Tibial artery (tissue), 4 donors: ENCODE measurements around the gene MORC1.

Source experiments
- DNase-seq, 2 donors: peaks; one replicate each; pipeline ENCODE4 v3.0.0-alpha.2; 2019
- H3K27ac ChIP-seq, 2 donors: fragments of 200-600 bp; sonication (generic) in 1 of 2; 1 replicate in 1 of 2; 2 replicates in 1 of 2; pipeline ENCODE4 v1.5.1; 2018 to 2019; ENCODE audit warnings: mild to moderate bottlenecking in 1 of 2
- H3K27me3 ChIP-seq, 2 donors: fragments of 200-600 bp; sonication (generic) in 1 of 2; one replicate each; pipeline versions ENCODE4 v1.5.1 to v1.6.0; 2016 to 2019
- H3K36me3 ChIP-seq, 3 donors: fragments of 200-600 bp; sonication (generic) in 2 of 3; one replicate each; pipeline ENCODE4 v1.5.1; 2016 to 2019; ENCODE audit warnings: mild to moderate bottlenecking in 2 of 3
- H3K4me1 ChIP-seq, 4 donors: fragments of 200-600 bp; sonication (generic) in 2 of 4; 1 replicate in 3 of 4; 2 replicates in 1 of 4; pipeline ENCODE4 v1.5.1; 2016 to 2019
- H3K4me3 ChIP-seq, 2 donors: fragments of 200-600 bp; sonication (generic) in 1 of 2; 1 replicate in 1 of 2; 2 replicates in 1 of 2; pipeline ENCODE4 v1.5.1; 2018 to 2019; ENCODE audit warnings: mild to moderate bottlenecking in 2 of 2
- H3K9me3 ChIP-seq, 3 donors: fragments of 200-600 bp; sonication (generic) in 1 of 3; one replicate each; pipeline ENCODE4 v1.5.1; 2016 to 2019
- intact Hi-C: fragments of 100-400 bp; cut with DNase I; formaldehyde crosslinking; loops from one replicate; pipeline ENCODE4 v1.15.0; 2023; ENCODE audit warnings: low total_unique reads
- TF ChIP-seq, protein P1 (sequence below), 2 experiments: fragments of 200-600 bp in 1 of 2; fragments of 450-650 bp in 1 of 2; IDR thresholded peaks; one replicate each; pipeline ENCODE4 v1.5.1; 2017 to 2019; ENCODE audit warnings: antibody characterized with exemption in 2 of 2, mild to moderate bottlenecking in 1 of 2, moderate library complexity in 1 of 2

The MORC1 gene

GRCh38 chr3:108970561-108970960 is 147.4 kb downstream of the MORC1 start:
- no peak for DNase-seq
- no peaks in the 10 kb centered on the region for H3K4me1 ChIP-seq
- no peak overlapping the region for H3K4me3 ChIP-seq
- H3K9me3 ChIP-seq = no peaks in the 10 kb centered on the region
- no peaks in the 10 kb centered on the region for H3K27me3 ChIP-seq
- TF ChIP-seq, protein P1, sequence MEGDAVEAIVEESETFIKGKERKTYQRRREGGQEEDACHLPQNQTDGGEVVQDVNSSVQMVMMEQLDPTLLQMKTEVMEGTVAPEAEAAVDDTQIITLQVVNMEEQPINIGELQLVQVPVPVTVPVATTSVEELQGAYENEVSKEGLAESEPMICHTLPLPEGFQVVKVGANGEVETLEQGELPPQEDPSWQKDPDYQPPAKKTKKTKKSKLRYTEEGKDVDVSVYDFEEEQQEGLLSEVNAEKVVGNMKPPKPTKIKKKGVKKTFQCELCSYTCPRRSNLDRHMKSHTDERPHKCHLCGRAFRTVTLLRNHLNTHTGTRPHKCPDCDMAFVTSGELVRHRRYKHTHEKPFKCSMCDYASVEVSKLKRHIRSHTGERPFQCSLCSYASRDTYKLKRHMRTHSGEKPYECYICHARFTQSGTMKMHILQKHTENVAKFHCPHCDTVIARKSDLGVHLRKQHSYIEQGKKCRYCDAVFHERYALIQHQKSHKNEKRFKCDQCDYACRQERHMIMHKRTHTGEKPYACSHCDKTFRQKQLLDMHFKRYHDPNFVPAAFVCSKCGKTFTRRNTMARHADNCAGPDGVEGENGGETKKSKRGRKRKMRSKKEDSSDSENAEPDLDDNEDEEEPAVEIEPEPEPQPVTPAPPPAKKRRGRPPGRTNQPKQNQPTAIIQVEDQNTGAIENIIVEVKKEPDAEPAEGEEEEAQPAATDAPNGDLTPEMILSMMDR (IDR thresholded peaks at IDR 0.05) = no peak
- H3K27ac ChIP-seq = no peak overlapping the region
- H3K36me3 ChIP-seq = no peaks in the 10 kb centered on the region
- intact Hi-C loops = no loop called here

DNA sequence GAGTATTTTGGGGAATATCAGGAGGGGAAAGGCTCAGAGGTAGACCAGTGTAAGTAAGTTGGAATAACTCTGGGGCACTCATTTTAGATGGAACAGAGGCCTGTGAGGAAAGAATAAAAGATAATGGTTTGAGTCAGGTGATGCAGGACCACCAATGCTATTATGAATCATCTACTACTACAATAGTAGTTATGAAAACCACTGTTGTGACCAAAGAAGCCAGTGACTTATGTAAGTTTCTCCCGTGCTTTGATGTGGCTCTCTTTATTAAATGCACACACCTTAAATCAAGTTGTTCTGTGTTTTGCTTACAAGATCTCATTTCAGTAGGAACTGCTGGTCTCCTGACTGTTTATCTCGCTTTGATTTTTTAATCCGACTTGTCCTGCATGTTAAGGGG is 151.2 kb downstream of the MORC1 start:
- TF ChIP-seq, protein P1 (IDR thresholded peaks at IDR 0.05) = no peak
- no peaks in the 10 kb centered on the region for H3K4me1 ChIP-seq
- no peak overlapping the region for H3K27ac ChIP-seq
- DNase-seq = no peak
- no peaks in the 10 kb centered on the region for H3K9me3 ChIP-seq
- H3K4me3 ChIP-seq = no peak overlapping the region
- H3K36me3 ChIP-seq = no peaks in the 10 kb centered on the region
- intact Hi-C loops = no loop called here
- H3K27me3 ChIP-seq = no peaks in the 10 kb centered on the region

GRCh38 chr3:108959017-108959416 is 158.9 kb downstream of the MORC1 start:
- Histone ChIP-seq H3K9me3 (no peaks in the 10 kb centered on the region), H3K4me3 (no peak overlapping the region), H3K4me1 (no peaks in the 10 kb centered on the region), H3K27ac (no peak overlapping the region), H3K36me3 (no peaks in the 10 kb centered on the region), H3K27me3 (no peaks in the 10 kb centered on the region)
- intact Hi-C loops = no loop called here
- no peak for DNase-seq
- TF ChIP-seq, protein P1 (IDR thresholded peaks at IDR 0.05) = no peak

DNA sequence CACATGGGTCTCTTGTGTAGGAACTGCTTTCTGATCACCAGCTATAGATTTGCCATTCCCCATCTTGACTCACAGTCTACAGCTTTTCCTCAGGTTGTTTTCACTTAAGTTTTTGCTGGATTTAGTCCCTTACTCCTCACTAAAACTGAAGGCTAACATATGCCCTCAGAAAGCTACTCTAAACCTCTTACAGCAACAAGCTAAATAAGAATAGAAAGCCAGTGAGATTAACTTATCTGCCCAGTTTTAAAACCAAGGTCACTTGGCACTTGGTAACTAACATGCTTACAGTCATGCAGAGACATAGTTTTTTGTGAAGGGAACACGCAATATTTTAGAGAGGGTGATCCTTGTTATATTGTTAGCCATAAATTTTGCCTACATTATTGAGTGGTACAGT is 164.2 kb downstream of the MORC1 start, which contains the start of gene GUCA1C:
GUCA1C (minus strand) TSS at position 180 of the 400 bp plus-strand sequence; CDS start at position 63, 117 bp downstream.
- TF ChIP-seq, protein P1 (IDR thresholded peaks at IDR 0.05) = no peak

DNA sequence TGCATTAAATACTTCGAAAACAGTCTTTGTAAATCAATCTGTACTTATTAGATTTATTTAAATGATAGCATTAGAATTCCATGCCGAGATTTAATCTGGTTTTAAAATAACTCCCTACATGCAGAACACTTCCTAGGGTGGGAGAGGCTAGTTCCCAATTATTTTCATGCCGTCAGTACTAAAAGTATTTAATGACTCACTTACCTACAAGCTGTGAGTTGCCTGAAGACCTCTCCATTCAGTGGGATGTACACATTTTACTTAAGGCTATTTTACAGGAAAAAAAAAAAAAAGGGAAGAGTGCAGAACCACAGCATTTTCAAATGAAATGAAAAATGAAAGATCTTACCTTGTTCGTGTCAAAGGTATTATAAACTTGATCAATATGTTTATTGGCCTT is 164.7 kb downstream of the MORC1 start:
- Histone ChIP-seq H3K9me3 (no peaks in the 10 kb centered on the region), H3K4me1 (no peaks in the 10 kb centered on the region), H3K4me3 (no peak overlapping the region), H3K27me3 (no peaks in the 10 kb centered on the region), H3K36me3 (no peaks in the 10 kb centered on the region), H3K27ac (no peak overlapping the region)
- intact Hi-C loops = no loop called here
- TF ChIP-seq, protein P1 (IDR thresholded peaks at IDR 0.05) = no peak
- DNase-seq = no peak

More for the DNA sequence above, 164.2 kb downstream of the MORC1 start, which contains the start of gene GUCA1C:
- no peaks in the 10 kb centered on the region for H3K36me3 ChIP-seq
- H3K4me1 ChIP-seq = no peaks in the 10 kb centered on the region
- H3K9me3 ChIP-seq = no peaks in the 10 kb centered on the region
- no peaks in the 10 kb centered on the region for H3K27me3 ChIP-seq
- no peak within 1 kb of the TSS for H3K27ac ChIP-seq
- no peak for DNase-seq
- H3K4me3 ChIP-seq = no peak within 1 kb of the TSS
- intact Hi-C loops = no loop called here
